Stimulated activated CD4-positive, alpha-beta T cell treated with anti-CD3 and anti-CD28 coated beads, Interleukin-2, amount 100 ng/mL, for 24 hours (primary cell): ENCODE data around the gene TTC33.
"Not testable (repeated sequence)": the region's sequence is repeated elsewhere in the genome, so short reads cannot be mapped to it uniquely, and the experiment has no call there.

Experiments used
- DNase-seq, 2 donors: peaks; one replicate each; pipeline ENCODE4 v3.0.0-alpha.2; 2020

TTC33 gene

DNA sequence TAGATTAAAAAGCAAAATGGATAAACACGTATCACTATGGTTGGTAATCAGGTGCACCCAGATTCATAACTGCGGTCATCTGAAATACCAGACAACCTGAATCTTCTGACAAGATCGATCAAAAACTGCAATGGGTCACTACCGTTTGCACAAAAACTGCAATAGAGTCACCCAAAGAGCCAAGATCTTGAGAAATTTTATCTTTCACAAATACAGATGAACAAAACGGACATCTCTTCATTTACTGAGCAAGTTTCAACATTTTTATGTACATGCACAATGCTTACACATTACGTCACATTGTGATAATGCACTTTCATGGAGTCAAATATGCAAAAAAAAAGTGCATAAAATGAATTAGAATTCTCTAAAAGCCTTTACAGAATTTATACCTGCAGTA is 23.8 kb upstream of the TTC33 start:
- DNase-seq, result no peak

DNA sequence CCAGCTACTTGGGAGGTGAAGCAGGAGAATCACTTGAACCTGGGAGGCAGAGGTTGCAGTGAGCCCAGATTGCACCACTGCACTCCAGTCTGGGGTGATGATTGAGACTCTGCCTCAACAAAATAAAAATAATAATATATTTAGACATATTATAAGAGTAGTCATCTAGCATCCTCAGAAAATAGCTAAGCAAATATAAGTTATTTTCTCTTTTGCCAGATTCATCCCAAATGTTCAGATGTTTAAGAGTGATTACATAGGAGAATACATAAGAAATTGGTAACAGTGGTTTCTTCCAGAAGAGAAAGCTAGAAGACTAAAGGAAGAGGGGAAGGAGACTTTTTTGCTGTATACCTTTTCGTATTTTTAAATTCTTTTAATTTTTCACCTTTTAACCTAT is 22.4 kb upstream of the TTC33 start:
- DNase-seq, result no peak

DNA sequence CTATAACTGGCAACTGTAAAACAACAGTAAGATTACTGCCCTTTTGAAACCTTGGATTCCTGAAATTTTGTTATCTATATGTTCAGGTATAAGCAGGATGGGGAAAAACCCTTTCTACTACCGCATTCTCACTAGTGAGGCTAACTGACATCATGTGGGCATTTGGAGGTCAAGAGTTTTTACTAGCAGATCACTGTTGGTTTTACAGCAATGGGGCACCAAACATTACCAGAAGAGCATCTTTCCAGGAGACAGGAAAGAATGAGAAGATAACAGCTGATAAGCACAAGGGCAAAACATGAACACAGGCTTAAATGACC is 20.9 kb upstream of the TTC33 start:
- DNase-seq, result no peak

DNA sequence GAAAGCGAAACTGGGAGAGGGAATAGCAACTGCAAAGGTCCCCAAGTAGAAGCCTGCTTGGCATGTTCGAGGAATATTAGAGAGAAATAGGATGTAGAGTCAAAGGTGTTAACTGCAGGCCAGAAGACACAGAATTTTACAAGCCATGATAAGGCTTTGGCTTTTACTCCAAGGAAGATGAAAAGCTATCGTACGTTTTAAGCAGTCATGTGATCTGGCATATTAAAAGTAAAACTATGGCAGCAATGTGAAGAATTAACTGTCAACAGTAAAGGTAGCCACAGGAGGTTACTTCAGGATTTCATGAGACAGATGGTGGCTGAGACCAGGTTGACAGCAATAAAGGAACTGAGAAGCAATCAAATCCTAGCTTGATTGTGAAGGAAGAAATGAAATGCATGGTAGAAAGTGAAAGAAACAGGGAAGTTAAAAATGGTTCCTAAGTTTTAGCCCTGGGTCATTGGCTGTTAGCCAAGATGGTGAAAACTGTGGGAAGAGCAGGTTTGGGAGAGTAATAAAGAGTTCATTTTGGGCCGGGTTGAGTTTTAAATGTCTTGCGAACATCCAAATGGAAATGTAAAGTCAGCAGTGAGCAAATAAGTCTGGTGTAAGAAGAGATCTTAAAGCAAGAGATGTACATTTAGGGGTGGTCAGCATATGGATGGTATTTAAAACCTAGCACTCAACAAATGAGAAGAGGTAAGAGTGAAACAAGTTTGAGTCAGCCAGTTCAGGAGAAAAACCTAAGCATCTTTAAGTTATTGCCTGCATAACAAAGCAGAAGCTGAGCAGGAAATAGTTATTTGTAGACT is 20.3 kb upstream of the TTC33 start:
- no peak for DNase-seq

DNA sequence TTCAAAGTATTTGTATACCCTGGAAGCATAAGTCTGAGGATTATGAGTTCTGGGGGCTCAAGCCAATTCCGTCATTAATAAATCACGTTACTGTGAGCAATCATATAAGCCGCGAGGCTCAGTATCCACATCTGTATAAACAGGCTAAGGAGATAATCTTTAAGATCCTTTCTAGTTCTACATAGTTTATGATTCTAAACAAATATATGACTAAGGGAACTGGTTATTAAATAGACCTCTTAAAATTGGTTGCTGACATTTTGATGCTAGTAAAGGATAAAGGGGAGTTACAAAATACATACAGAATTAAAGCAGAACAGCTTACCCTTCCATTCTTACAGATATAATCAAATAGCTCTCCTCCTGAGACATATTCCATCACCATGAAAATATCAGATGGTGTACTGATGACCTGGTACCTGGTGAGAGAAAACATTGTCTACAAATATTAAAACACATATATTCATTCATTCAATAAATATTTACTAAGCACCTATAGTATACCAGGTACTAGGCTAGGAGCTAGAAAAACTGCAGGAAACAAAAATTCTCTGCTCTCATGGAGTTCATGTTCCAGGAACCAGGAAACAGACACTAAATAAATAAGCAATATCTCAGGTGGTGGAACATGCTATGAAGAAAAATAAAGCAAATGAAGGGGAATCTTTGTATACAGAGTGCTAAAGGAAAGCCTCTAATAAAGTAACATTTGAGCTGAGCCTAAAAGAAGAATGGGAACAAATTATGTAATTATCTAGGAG is 19.5 kb upstream of the TTC33 start:
- no peak for DNase-seq

DNA sequence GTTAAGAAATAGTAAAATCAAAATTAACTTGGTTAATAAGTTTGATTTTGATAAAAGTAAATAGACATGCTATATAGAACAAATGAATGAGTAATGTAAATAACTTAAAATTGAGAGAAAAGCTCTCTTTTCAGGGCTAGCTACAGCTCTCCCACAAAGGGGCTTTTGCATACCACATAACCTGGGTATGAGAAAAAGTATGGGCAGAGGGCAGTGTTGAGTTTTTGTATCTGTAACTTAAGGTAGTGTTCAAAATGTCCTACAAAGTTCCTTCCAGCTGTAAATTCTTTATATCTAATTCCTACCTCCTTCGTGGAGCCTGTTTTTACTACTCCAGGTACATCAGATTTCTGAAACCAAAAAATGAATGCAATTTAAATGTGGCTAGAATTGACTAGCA is 18.9 kb upstream of the TTC33 start:
- DNase-seq, result no peak

DNA sequence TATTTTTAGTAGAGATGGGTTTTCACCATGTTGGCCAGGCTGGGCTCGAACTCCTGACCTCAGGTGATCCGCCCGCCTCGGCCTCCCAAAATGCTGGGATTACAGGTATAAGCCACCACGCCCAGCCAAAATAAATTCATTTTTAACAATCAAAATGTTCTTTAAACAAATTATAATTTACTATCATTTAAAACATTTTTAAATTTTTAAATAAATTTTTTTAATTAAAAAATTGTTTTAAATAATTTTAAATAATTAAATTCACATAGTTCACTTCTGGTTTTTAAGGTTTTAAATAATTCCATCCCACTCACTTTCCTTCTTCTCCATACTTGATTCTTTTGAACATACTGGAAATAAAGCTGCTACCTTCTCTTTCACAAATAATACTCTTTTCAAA is 15.0 kb upstream of the TTC33 start:
- DNase-seq, result no peak

DNA sequence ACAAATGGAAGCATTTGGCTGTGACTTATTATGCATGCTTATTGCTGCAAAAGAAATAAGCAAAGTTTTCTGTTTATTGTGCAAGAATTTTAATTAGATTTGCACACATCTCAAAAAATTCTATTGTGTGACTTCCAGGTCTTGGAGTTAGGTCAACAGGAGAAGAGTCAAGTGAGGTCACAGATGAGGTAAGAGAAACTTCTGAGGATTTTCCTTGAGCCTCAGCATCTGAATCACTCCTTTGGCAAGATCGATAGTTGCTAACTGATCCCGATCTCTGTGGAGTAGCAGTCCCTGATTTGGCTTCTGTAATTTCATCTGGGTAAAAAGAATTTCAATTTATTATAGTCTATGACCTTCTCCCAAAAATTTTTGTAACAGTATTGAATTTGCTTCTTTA is 6.9 kb upstream of the TTC33 start:
- DNase-seq, result no peak

DNA sequence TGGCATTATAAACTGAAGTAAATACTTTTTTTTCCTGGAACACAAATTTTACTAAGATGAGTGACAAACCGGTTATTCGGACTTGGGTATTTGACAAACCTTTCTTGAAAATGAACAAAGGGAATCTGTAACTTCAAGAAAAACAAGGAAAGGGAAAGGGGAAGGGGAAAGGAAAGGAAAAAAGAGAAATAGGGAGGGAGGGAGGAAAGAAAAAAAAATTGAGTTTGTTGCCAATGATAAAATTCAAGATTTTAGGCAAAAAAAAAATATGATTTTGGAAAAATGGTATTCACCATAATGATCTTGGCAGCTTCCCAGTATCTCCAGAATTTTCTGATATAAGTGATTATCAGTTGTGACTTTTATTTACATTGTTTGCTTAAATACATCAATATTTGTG is 1.6 kb upstream of the TTC33 start:
- no peak for DNase-seq

DNA sequence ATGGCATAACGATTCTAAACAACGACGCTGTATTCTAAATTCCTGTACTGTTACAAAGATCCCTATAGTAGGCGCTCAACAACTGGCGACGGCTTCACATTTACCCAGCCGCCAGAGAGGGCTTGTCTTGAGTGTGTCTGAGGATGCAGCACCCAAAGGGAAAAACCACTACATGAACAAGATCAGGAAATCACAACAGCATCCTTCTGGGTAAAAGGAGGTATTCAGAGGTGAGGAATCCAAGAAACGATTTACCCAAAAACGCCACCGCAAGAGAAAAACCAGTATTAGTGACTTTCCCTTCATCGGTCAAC is 711 bp downstream of the TTC33 start:
- DNase-seq, result peak; percentile 63 to 67

DNA sequence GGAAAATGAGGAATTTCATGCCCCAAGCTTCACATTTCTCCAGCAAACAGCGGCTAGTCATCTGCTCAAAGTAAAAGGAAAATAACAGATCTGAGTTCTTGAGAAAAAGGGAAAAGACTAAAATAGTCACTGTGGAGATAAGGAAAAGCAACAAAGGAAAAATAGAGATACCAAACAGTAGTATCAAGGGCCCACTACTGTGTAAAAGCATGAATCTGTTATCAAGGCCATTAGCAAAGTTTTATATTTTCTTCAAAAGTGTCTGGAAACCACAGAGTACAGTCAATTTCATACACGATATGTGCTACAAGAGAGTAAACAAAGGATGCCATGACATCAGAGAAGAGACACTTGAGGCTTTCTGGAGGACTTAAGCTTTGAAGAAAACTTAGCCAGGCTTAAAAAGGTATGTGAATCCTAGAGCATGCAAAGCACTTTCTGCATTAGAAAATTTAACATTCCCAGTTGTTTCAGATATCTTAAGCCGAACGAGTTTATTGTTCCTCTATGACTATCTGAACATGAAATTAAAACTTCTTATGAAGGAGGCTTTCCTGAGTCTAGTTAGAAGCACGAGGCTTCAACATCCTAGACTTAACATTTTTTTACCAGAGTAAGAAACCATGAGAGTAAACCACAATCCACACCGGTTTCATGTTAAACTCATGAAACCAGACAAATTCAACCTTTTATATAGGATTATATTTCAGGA is 1.2 kb downstream of the TTC33 start:
- no peak for DNase-seq

DNA sequence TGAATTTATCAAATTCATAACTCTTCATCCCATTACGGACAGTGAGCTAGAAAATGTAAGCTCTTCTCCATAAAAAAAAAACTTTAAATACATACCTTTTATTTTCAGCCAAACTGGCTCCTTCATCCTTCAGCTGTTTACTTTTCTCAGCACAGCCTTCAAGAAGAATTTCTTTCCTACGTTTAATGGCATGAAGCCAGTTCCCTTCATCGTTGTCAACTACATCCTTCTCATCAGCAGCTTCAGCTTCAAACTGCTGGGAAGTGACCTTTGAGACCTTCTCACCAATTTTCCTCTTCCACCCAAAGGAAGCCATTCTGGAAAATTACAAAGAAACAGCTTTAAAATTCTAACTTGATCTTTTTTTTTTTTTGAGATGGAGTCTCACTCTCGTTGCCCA is 9.1 kb downstream of the TTC33 start:
- DNase-seq, result no peak

DNA sequence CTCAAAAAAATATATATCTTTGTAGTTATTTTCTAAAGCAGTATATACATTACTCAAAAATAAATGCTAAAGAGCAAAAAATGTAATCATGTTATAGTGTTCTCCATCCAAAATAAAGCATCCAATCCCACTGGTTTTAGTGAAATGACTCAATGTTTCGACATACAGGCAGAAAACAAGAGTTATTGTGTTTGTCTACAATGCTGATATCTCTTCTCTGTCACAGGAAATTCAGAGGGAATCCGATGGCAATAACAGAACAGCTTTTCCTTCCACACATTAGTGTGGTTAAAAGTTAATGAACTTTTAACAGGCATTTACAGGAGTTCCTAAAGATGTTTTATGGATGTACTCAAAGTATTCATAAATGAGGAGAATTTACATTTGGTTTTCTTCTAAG is 12.0 kb downstream of the TTC33 start:
- DNase-seq, result no peak

DNA sequence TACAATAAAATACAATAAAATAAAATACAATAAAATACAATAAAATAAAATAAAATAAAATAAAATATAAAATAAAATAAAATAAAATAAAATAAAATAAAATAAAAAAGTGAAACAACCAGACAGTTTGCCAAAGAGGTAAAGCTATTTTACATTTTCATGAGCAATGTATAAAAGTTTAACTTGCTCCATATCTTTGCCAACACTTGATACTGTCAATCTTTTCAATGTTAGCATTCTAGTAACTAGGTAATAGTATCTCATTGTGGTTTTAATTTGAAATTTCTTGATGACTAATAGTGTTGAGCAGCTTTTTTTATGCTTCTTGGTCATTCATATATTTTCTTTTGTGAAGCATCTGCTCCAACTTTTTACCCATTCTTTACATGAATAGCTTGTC is 17.3 kb downstream of the TTC33 start:
- DNase-seq, result no peak

DNA sequence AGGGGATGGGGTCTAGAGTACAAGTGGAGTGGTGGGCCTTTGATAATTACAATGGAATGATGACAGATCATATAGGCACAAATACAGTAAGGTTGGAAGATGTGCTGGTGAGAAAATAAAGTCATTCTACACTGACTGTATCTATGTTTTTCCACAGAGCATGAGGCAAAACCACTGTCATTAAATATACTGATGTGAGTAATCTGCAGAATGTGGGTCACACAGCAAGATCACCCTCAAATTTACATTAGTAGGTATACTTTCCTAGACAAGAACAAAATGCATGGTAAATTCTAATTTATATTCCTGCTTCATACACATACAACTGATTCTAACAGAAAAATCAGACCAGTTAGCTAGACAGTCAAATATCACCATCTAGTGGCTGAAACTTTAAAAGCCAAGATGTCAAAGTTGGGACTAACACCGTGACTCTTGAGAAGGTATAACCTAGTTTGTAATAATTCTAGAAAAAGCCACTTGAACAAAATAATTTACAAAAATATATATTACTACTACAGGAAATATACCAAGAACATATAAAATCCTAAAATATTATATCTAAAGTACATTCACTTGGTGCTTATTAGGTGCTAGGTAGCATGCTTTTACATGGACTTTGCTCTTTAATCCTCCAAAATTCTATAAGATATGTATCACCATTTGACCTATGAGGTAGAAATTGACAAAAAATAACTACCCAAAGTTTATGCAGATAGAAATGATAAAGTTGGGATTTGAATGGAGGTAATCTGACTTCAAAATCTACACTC is 19.5 kb downstream of the TTC33 start:
- DNase-seq, result no peak

DNA sequence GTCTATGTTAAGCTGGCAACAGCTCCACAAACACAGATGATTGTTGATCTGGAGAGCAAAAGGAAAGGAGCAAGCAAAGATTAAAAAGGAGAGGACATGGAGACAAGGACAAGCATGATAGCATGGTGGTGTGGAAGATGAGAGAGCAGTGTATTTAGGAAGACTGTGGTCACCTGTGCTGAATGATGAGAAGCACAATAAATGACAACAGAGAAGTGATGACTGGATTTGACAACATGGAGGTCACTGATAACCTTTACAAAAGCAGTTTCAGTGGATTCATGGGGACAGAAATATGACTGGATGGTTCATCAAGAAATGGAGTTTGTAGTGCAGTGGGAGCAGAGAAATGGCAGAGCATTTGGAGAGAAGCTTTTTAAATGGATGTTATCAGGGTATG is 20.2 kb downstream of the TTC33 start:
- DNase-seq, result no peak

DNA sequence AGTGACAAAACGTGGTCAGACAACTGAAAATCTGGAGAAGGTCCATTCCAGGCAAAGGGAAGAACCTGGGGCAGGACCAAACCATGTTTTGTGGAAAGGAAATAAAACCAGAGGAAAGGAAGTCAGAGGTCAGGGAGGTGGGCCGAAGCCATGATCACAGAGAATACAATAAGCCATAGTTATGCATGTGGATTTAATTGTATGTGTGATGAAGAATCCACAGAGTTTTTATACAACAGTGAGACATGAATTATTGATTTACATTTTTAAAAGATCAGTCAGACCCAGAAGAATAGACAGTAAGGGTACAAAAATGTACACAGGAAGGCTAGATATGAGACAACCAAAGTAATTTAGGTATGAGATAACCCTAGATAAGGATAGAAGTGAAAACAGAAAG is 20.8 kb downstream of the TTC33 start:
- no peak for DNase-seq

DNA sequence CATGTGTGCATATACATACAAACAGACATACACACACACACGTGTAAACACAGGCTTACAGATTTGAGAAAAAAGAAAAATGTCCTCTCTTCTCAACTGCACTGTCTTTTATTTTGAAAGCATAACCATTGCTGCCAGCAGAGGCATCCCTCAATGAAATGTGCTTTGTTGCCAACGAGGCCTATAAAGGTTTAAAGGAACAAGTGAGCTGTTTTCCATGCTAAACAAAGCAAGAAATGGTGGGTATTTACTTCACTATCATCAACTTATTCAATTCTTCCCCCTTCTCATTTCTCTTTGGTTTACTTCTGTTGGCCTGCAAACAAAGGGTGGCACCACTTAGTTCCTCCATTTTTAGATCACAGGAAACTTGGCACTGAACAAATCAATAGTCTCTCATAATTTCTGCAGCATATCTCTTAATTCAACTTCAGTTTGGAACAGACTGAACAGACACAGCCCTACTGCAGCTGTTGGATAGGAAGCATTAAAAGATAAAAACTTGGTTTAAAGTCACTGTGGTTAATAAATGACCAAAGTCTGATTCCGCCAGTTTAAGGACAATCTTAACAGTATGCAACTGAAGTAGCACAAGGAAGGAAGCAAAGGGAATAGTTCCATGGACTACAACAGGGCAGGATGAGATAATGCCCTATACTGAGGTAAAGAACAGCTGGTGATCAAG is 21.7 kb downstream of the TTC33 start:
- no peak for DNase-seq

DNA sequence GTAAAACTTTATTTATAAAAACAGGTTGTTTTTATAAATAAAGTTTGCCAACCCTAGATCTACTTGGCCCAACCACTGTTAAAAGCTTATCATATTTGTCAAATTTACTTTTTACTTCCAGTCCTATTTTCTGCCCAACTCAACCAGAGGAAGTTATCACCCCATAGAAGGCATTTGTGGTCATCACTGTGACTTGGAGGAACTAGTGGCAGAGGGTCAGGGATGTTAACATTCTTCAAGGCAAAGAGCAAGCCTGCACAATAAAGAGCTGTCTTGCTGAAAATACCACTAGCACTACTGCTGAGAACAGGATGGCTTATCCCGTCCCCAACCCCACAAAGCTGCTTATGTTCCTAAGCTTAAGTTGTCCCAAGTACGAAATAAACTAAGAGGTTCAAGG is 22.3 kb downstream of the TTC33 start:
- no peak for DNase-seq

DNA sequence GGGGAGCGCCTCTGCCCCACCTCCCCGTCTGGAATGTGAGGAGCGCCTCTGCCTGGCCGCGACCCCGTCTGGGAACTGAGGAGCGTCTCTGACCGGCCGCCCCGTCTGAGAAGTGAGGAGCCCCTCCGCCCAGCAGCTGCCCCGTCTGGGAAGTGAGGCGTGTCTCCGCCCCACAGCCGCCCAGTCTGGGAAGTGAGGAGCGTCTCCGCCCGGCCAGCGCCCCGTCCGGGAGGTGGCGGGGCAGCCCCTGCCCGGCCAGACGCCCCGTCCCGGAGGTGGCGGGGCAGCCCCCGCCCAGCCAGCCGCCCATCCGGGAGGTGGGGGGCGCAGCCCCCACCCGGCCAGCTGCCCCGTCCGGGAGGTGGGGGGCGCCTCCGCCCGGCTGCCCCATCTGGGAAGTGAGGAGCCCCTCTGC is 33.3 kb downstream of the TTC33 start:
- not testable (repeated sequence) for DNase-seq

DNA sequence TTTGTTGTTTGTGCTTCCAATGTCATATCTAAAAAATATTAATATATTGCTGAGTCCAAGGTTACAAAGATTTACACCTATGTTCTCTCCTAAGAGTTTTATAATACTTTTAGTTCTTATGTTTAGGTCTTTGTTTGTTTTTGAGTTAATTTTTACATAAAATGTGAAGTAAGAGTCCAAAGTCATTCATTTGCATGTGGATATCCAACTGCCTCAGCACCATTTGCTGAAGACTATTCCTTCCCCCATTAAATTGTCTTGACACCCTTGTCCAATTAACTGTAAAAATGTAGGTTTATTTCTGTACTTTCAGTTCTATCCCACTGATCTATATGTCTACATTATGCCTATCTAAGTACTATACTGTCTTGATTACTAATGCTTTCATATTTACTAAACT is 35.7 kb downstream of the TTC33 start:
- DNase-seq, result no peak

DNA sequence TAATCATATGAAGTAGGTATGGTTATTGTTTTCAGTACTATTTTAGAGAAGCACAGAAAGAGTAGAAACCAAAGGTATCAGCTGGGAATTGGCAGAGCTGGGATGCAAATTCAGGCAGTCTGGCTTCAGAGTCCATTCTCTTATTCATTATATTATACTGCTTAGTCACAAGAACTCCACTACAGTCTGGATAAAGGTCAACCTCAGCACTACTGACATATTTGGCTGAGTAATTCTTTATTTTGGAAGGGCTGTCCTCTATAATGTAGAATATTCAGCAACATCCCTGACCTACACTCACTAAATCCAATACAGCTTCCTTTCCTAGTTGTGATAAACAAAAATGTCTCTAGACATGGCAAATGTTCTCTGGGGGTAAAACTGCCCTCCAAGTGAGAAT is 38.5 kb downstream of the TTC33 start:
- no peak for DNase-seq

DNA sequence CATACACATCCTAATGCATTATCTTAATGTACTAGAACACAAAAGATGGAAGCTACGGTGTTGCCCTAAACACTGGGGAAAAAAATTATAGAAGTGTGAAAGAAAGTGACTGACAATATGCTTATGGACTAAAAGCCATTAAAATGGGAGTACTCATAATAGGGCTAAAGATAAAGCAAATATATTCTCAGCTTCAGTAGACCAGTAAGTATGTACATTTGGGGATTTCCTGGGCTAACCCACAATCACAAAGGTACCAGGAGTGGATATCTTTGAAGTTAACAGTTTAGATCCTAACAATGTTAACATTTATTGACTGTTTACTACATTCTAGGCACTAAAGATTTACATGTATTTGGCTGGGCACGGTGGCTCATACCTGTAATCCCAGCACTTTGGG is 39.2 kb downstream of the TTC33 start:
- DNase-seq, result no peak
